ENCODE results near the gene F5.

Gene F5

GRCh38 chr1:169468982-169469381, 117.3 kb downstream of the F5 start:
- Histone ChIP-seq H3K27me3 (ENCODE audit: low read depth, low read length) (no peaks in the 10 kb centered on the region), H3K4me1 (ENCODE audit: control insufficient read depth in 1 of 2, insufficient read depth in 2 of 2, low read length in 2 of 2) (no peaks in the 10 kb centered on the region), H3K27ac (ENCODE audit: low read length) (no peak overlapping the region), H3K4me3 (ENCODE audit: low read depth in 1 of 2, low read length in 2 of 2) (no peak overlapping the region), H3K9me3 (ENCODE audit: control insufficient read depth in 1 of 2, low read length in 2 of 2) (no peaks in the 10 kb centered on the region), H3K36me3 (ENCODE audit: control insufficient read depth in 1 of 2, insufficient read depth in 2 of 2, low read length in 2 of 2) (peaks cover 0 to 11% of the 10 kb centered on the region in 2 donors)

DNA sequence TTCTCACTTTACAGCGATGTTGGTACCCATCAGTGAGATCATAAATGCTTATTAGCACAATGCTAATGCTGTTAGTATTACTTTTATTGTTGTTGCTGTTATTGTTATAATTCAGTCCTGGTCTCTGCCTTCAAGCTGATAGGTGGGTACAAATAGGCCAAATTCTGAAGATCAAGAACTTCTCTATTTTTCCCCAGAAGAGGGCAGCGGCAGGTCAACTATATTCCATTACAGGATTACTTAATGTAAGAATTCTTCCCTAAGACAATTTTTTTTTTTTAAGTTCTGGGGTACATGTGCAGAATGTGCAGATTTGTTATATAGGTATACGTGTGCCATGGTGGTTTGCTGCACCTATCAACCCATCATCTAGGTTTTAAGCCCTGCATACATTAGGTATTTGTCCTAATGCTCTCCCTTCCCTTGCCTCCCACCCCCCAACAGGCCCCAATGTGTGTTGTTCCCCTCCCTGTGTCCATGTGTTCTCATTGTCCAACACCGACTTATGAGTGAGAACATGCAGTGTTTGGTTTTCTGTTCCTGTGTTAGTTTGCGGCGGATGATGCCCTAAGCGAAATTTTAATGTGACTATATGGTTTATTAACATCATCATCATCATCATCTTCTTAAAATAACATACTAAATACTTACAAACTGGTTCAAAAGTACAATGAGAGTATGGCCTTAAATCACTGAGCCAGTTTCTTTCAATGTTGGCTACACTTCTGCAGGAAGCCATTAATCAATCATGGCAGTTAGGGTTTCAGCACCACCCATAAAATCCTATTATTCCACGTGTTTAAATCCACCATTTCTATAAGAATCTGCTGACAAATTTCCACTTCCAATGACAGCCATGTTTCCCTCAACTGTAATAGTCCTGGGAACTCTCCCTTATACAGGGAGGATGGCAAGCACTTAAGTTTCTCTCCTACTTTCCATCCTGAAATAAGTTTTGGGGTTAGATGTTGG, 119.7 kb downstream of the F5 start:
- peaks cover 0 to 11% of the 10 kb centered on the region in 2 donors for H3K36me3 ChIP-seq (ENCODE audit: control insufficient read depth in 1 of 2, insufficient read depth in 2 of 2, low read length in 2 of 2)
- no peak overlapping the region for H3K4me3 ChIP-seq (ENCODE audit: low read depth in 1 of 2, low read length in 2 of 2)
- H3K27me3 ChIP-seq (ENCODE audit: low read depth, low read length) = no peaks in the 10 kb centered on the region
- no peak overlapping the region for H3K27ac ChIP-seq (ENCODE audit: low read length)
- H3K9me3 ChIP-seq (ENCODE audit: control insufficient read depth in 1 of 2, low read length in 2 of 2) = no peaks in the 10 kb centered on the region
- H3K4me1 ChIP-seq (ENCODE audit: control insufficient read depth in 1 of 2, insufficient read depth in 2 of 2, low read length in 2 of 2) = no peaks in the 10 kb centered on the region

DNA sequence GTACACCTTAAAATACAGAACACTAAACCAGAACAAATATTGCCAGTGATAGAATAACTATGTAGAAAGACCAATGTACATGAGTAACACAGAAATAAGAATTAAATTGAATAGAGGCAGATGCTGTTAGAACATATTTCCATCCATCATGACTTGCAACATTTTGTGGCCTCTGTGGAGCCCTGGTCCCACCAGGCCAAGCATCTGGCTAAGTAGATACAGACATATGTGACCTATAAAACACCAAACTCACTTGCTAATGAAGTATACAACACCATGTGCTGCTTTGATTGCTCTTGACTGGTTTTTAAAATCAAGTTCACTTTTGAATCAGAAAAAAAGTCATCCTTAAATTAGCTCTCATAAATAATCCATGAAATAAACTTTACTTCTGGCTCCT, 121.0 kb downstream of the F5 start:
- peaks cover 0 to 11% of the 10 kb centered on the region in 2 donors for H3K36me3 ChIP-seq (ENCODE audit: control insufficient read depth in 1 of 2, insufficient read depth in 2 of 2, low read length in 2 of 2)
- no peaks in the 10 kb centered on the region for H3K27me3 ChIP-seq (ENCODE audit: low read depth, low read length)
- no peak overlapping the region for H3K27ac ChIP-seq (ENCODE audit: low read length)
- H3K4me3 ChIP-seq (ENCODE audit: low read depth in 1 of 2, low read length in 2 of 2) = no peak overlapping the region
- H3K4me1 ChIP-seq (ENCODE audit: control insufficient read depth in 1 of 2, insufficient read depth in 2 of 2, low read length in 2 of 2) = peaks cover 0 to under 1% of the 10 kb centered on the region in 2 donors
- no peaks in the 10 kb centered on the region for H3K9me3 ChIP-seq (ENCODE audit: control insufficient read depth in 1 of 2, low read length in 2 of 2)
